ENCODE measurements around the gene SPNS3. TPM values are rescaled to one million over a fixed set of nuclear protein-coding genes. Genes with fewer than 3 reads are reported as not detected.

Gene SPNS3
- total and polyA plus RNA-seq, 2 of the 8 experiments (the other 6 are each of a cell fraction or from before 2014, with no cell fraction given), result not detected

GRCh38 chr17:4511199-4511932 lies 77.6 kb downstream of the SPNS3 start:
- CTCF ChIA-PET (ENCODE audit: partially characterized antibody), result interaction anchor here (0.6 to 2.7 kb wide), 3 partner anchors 11 to 272 kb away, joined by 3 to 14 read pairs (median 3); no protein-coding TSS in a partner anchor

More at GRCh38 chr17:4511199-4511932, 77.6 kb downstream of the SPNS3 start:
- no peak overlapping the region for H2BK15ac ChIP-seq (ENCODE audit: low read length)
- H4K91ac ChIP-seq (replicated peaks; ENCODE audit: insufficient read length, low read length), result no peak overlapping the region
- H3K9ac ChIP-seq (replicated peaks in 1 of 4; ENCODE audit: extremely low read depth in 1 of 4, low read depth in 3 of 4, low read length in 3 of 4), result no peak overlapping the region
- WGBS, 2 experiments (ENCODE audit: extremely low coverage in 1 of 2, insufficient coverage in 1 of 2, insufficient read length in 1 of 2, insufficient replicate concordance in 2 of 2, low coverage in 1 of 2, low lambda C conversion rate in 2 of 2, missing lambda C conversion rate in 1 of 2), result 85% methylated on average over 10 of the region's 10 CpGs; no CpG with 5 or more reads in 1 of the 2 experiments
- H3K36me3 ChIP-seq (ENCODE audit: control insufficient read depth in 2 of 4, insufficient read depth in 4 of 4, low read length in 3 of 4), result no peaks in the 10 kb centered on the region
- H2BK120ac ChIP-seq (replicated peaks; ENCODE audit: low read depth, low read length), result no peak overlapping the region
- FAIRE-seq, result no peak
- no peaks in the 10 kb centered on the region for H4K20me1 ChIP-seq (replicated peaks in 1 of 2; ENCODE audit: control insufficient read depth in 1 of 2, insufficient read depth in 2 of 2, low read length in 2 of 2)
- no peaks in the 10 kb centered on the region for H3K9me3 ChIP-seq (ENCODE audit: insufficient read depth in 2 of 2, low read depth in 1 of 2, low read length in 1 of 2)
- no peak overlapping the region for H3K23ac ChIP-seq (ENCODE audit: insufficient read length)
- no peak overlapping the region for H3K27ac ChIP-seq (ENCODE audit: low read depth, low read length)
- H3K79me2 ChIP-seq (ENCODE audit: control insufficient read depth in 1 of 2, insufficient read depth in 2 of 2, low read length in 2 of 2), result no peaks in the 10 kb centered on the region
- no peak overlapping the region for H4K5ac ChIP-seq (ENCODE audit: insufficient read length, low read depth, low read length)
- no peak overlapping the region for H3K56ac ChIP-seq (replicated peaks; ENCODE audit: insufficient read length, low read depth, low read length)
- H3K4me1 ChIP-seq (replicated peaks in 1 of 4; ENCODE audit: control insufficient read depth in 3 of 4, insufficient read depth in 4 of 4, low read length in 3 of 4), result peaks cover 0 to 13% (median 8%) of the 10 kb centered on the region in 4 experiments; a peak in 5 of 7 replicates
- no peak overlapping the region for H2AFZ ChIP-seq (ENCODE audit: low read length)
- no peak overlapping the region for H3K18ac ChIP-seq (ENCODE audit: extremely low read depth, low read length)
- H2AK5ac ChIP-seq (ENCODE audit: low read depth, low read length), result no peak overlapping the region
- no peak overlapping the region for H3K14ac ChIP-seq (ENCODE audit: insufficient read length)
- H3K4ac ChIP-seq (replicated peaks; ENCODE audit: insufficient read length, low read depth, low read length), result no peak overlapping the region
- DNase-seq (ENCODE audit: low read depth in 1 of 2, low spot score in 2 of 2), result no peak
- no peaks in the 10 kb centered on the region; a peak in 1 of 7 replicates for H3K27me3 ChIP-seq (replicated peaks in 1 of 4; ENCODE audit: control insufficient read depth in 3 of 4, extremely low read depth in 1 of 4, insufficient read depth in 3 of 4, low read length in 3 of 4)
- H2BK20ac ChIP-seq (ENCODE audit: low read length), result no peak overlapping the region
- no peak overlapping the region for H3K4me3 ChIP-seq (ENCODE audit: extremely low read depth in 1 of 4, insufficient read depth in 2 of 4, low read depth in 3 of 4, low read length in 4 of 4)
- H3K79me1 ChIP-seq (ENCODE audit: low read depth, low read length), result no peaks in the 10 kb centered on the region; the same call in 1 of the 2 replicates
- POLR2A ChIA-PET (ENCODE audit: partially characterized antibody), result interaction anchor here (1.3 to 37.1 kb wide), 2 partner anchors 35 to 68 kb away, joined by 3 to 546 read pairs; partner anchors contain the start of genes GGT6 and MYBBP1A
- TF ChIP-seq TAF1 (IDR thresholded peaks at IDR 0.05; ENCODE audit: low read depth, low read length), result no peak
- no peak overlapping the region for H3K4me2 ChIP-seq (ENCODE audit: insufficient read depth in 1 of 2, low read depth in 2 of 2, low read length in 2 of 2)
- H2BK5ac ChIP-seq (ENCODE audit: low read depth, low read length), result no peak overlapping the region
- H4K8ac ChIP-seq (ENCODE audit: extremely low read depth, insufficient read depth, low read length), result 0 out of 2 replicates have a peak overlapping the region, but pooled peaks have one; percentile 57
- H3K23me2 ChIP-seq (ENCODE audit: low read depth, low read length), result no peaks in the 10 kb centered on the region
- H2BK12ac ChIP-seq (ENCODE audit: low read depth, low read length), result no peak overlapping the region
